Transverse colon (tissue), 4 donors: ENCODE measurements around the gene CCNJL.

ENCODE experiments used
- CTCF ChIP-seq, 5 experiments: fragments of 200-600 bp in 3 of 5; fragments of 450-650 bp in 2 of 5; sonication (generic) in 3 of 5; IDR thresholded peaks; 1 replicate in 2 of 5; 2 replicates in 3 of 5; pipeline ENCODE4 v1.5.1; 2016 to 2017; ENCODE audit warnings: antibody characterized with exemption in 5 of 5, inconsistent platforms in 3 of 5, mild to moderate bottlenecking in 2 of 5, moderate library complexity in 1 of 5
- EP300 ChIP-seq: sonication (generic); formaldehyde crosslinking; IDR thresholded peaks from one replicate; pipeline ENCODE4 v1.6.1; 2017; ENCODE audit warnings: antibody characterized with exemption, low read depth
- POLR2A ChIP-seq: fragments of 450-650 bp; IDR thresholded peaks from one replicate; pipeline ENCODE4 v1.6.1; 2016; ENCODE audit warnings: antibody characterized with exemption, mild to moderate bottlenecking, moderate library complexity
- POLR2AphosphoS5 ChIP-seq, 3 donors: sonication (generic); formaldehyde crosslinking; IDR thresholded peaks; one replicate each; pipeline ENCODE4 v1.6.1; 2016; ENCODE audit warnings: antibody characterized with exemption in 3 of 3

GRCh38 chr5:160297776-160298175, 14.6 kb downstream of the CCNJL start:
- no peak for TF ChIP-seq CTCF (IDR thresholded peaks at IDR 0.05)
- TF ChIP-seq POLR2AphosphoS5 (IDR thresholded peaks at IDR 0.05), result no peak
- no peak for TF ChIP-seq POLR2A
- no peak for TF ChIP-seq EP300
